K562 (cell line): ENCODE measurements around the gene ZNF350. TPM values are rescaled to one million over a fixed set of nuclear protein-coding genes. Genes with fewer than 3 reads are reported as not detected.

ENCODE experiments used
- ASH1L ChIP-seq: fragments of 450-650 bp; IDR thresholded peaks from 2 replicates; pipeline ENCODE4 v1.6.1; 2018; ENCODE audit warnings: borderline replicate concordance, mild to moderate bottlenecking, low read depth; ENCODE audit not compliant: partially characterized antibody
- E2F1 ChIP-seq: sonication (generic); formaldehyde crosslinking; IDR thresholded peaks from 2 replicates; pipeline ENCODE4 v1.8.1; 2023; ENCODE audit warnings: mild to moderate bottlenecking, missing genetic modification reagents, moderate library complexity
- E2F5 ChIP-seq: sonication (generic); formaldehyde crosslinking; IDR thresholded peaks from 2 replicates; pipeline ENCODE4 v1.8.0; 2022; ENCODE audit warnings: mild to moderate bottlenecking, missing genetic modification reagents
- HCFC1 ChIP-seq: IDR thresholded peaks from 2 replicates; pipeline ENCODE4 v1.6.1; 2012; ENCODE audit warnings: low read depth, low read length, improper control_type of control experiment
- RNF219 ChIP-seq: fragments of 250-450 bp; sonication (Bioruptor Pico); IDR thresholded peaks from 2 replicates; pipeline ENCODE4 v1.5.0; 2022; ENCODE audit warnings: mild to moderate bottlenecking
- SRF ChIP-seq, 2 experiments: fragments of 250-450, 450-650 bp in 1 of 2; sonication (Bioruptor Pico) in 1 of 2; sonication (generic) in 1 of 2; formaldehyde crosslinking; IDR thresholded peaks; 2 replicates each; pipeline versions ENCODE4 v1.5.0 to v1.5.1; 2020 to 2022; ENCODE audit warnings: mild to moderate bottlenecking in 1 of 2, missing genetic modification reagents in 1 of 2
- TAF9B ChIP-seq: fragments of 450-650 bp; IDR thresholded peaks from 2 replicates; pipeline ENCODE4 v1.6.1; 2018; ENCODE audit warnings: mild to moderate bottlenecking; ENCODE audit not compliant: partially characterized antibody
- ZBTB11 ChIP-seq, 3 experiments: fragments of 200-800 bp in 1 of 3; fragments of 250-450 bp in 1 of 3; fragments of 450-650 bp in 1 of 3; sonication (Bioruptor Pico) in 1 of 3; sonication (Bioruptor generic) in 1 of 3; formaldehyde crosslinking in 1 of 3; IDR thresholded peaks; 2 replicates each; pipeline versions ENCODE4 v1.6.1 to v1.8.0; 2016 to 2022; ENCODE audit warnings: mild to moderate bottlenecking in 2 of 3, missing genetic modification characterization in 2 of 3, missing compliant biosample characterization in 1 of 3, moderate library complexity in 1 of 3
- ZC3H11A ChIP-seq: IDR thresholded peaks from 2 replicates; pipeline ENCODE4 v1.6.1; 2012; ENCODE audit warnings: low read depth, low read length, improper control_type of control experiment
- ZFX ChIP-seq: sonication (generic); formaldehyde crosslinking; IDR thresholded peaks from 2 replicates; pipeline ENCODE4 v1.8.0; 2022; ENCODE audit warnings: mild to moderate bottlenecking, missing genetic modification reagents, moderate library complexity
- polyA plus RNA-seq, 8 experiments: library from polyadenylated mRNA; depleted of rRNA in 4 of 8; stranded (reverse) in 5 of 8; unstranded in 3 of 8; fragments of >200 nt; fragmentation: Nextera tagmentation in 2 of 8; fragmentation: Illumina TruSeq in 1 of 8; extraction: Ambion mirVana in 2 of 8; extraction: Trizol in 1 of 8; gene quantifications; 2 replicates each; pipeline versions ENCODE4 v1.2.1 to v1.2.3, GENCODE V29; 2011 to 2014; ENCODE audit warnings: inconsistent platforms in 1 of 8, missing spikeins in 1 of 8
- total RNA-seq, 7 experiments: library from RNA; depleted of rRNA in 6 of 7; stranded (reverse); fragments of >200 nt in 6 of 7; fragmentation: Illumina TruSeq in 2 of 7; extraction: Trizol in 2 of 7; gene quantifications; 2 replicates each; pipeline versions ENCODE4 v1.2.1 to v1.2.3, GENCODE V29; 2011 to 2021; ENCODE audit warnings: low replicate concordance in 1 of 7
- TF ChIP-seq, protein P1 (sequence below): sonication (generic); formaldehyde crosslinking; IDR thresholded peaks from 2 replicates; pipeline ENCODE4 v1.8.0; 2022; ENCODE audit warnings: missing genetic modification reagents, mild to moderate bottlenecking, borderline replicate concordance
- TF ChIP-seq, protein P2 (sequence below): sonication (generic); formaldehyde crosslinking; IDR thresholded peaks from 2 replicates; pipeline ENCODE4 v1.8.1; 2022; ENCODE audit warnings: missing genetic modification reagents

The ZNF350 gene
- total and polyA plus RNA-seq, 9 of the 15 experiments (the other 6 are each of a cell fraction or from before 2014, with no cell fraction given) = 1.7 to 4.8 (median 2.9) TPM

- TF ChIP-seq ZBTB11 (CRISPR knock-in tag; IDR thresholded peaks at IDR 0.05) (peak in 1 of 3 experiments; percentile 50; a peak in 1 of 6 replicates), TAF9B (peak; percentile 6), RNF219 (CRISPR knock-in tag) (no peak), E2F5 (CRISPR knock-in tag) (no peak), E2F1 (peak; percentile 22; the same call in 1 of the 2 replicates), ZC3H11A (no peak), ASH1L (no peak), SRF (CRISPR knock-in tag; IDR thresholded peaks at IDR 0.05) (no peak), ZFX (CRISPR knock-in tag) (0 out of 2 replicates have a peak, but pooled peaks have one; percentile 20), HCFC1 (peak; percentile 90)
- TF ChIP-seq, protein P1, sequence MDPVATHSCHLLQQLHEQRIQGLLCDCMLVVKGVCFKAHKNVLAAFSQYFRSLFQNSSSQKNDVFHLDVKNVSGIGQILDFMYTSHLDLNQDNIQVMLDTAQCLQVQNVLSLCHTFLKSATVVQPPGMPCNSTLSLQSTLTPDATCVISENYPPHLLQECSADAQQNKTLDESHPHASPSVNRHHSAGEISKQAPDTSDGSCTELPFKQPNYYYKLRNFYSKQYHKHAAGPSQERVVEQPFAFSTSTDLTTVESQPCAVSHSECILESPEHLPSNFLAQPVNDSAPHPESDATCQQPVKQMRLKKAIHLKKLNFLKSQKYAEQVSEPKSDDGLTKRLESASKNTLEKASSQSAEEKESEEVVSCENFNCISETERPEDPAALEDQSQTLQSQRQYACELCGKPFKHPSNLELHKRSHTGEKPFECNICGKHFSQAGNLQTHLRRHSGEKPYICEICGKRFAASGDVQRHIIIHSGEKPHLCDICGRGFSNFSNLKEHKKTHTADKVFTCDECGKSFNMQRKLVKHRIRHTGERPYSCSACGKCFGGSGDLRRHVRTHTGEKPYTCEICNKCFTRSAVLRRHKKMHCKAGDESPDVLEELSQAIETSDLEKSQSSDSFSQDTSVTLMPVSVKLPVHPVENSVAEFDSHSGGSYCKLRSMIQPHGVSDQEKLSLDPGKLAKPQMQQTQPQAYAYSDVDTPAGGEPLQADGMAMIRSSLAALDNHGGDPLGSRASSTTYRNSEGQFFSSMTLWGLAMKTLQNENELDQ (CRISPR knock-in tag) = no peak
- TF ChIP-seq, protein P2, sequence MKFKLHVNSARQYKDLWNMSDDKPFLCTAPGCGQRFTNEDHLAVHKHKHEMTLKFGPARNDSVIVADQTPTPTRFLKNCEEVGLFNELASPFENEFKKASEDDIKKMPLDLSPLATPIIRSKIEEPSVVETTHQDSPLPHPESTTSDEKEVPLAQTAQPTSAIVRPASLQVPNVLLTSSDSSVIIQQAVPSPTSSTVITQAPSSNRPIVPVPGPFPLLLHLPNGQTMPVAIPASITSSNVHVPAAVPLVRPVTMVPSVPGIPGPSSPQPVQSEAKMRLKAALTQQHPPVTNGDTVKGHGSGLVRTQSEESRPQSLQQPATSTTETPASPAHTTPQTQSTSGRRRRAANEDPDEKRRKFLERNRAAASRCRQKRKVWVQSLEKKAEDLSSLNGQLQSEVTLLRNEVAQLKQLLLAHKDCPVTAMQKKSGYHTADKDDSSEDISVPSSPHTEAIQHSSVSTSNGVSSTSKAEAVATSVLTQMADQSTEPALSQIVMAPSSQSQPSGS (CRISPR knock-in tag) = no peak
Observed at GRCh38 chr19:52007806-52008557, 21.3 kb upstream of the ZNF350 start, which contains the start of gene ZNF615 (continued).
